ENCODE results near the gene TRHDE.

GRCh38 chr12:72286526-72286925, 14.4 kb downstream of the TRHDE start:
- TF ChIP-seq CTCF (conservative IDR thresholded peaks at IDR 0.05; ENCODE audit: low read depth, low read length), result no peak
- no peak for TF ChIP-seq EZH2phosphoT487 (IDR thresholded peaks at IDR 0.05; ENCODE audit: borderline replicate concordance, low read length)
- TF ChIP-seq EZH2 (IDR thresholded peaks at IDR 0.05; ENCODE audit: low read length, unreplicated experiment), result no peak
